ENCODE results near the gene ITGB1BP2.
"Not testable (repeated sequence)": the region's sequence is repeated elsewhere in the genome, so short reads cannot be mapped to it uniquely, and the experiment has no call there.

Gene ITGB1BP2

GRCh38 chrX:71301195-71301924 is at the start of gene ITGB1BP2:
Gene ITGB1BP2, plus strand, starts transcription at chrX:71301750. Its CDS starts 57 bp downstream, at chrX:71301807.
- DNase-seq: peak in 1 of 56 donors; percentile 0

GRCh38 chrX:71252221-71252620 is 49.3 kb upstream of the ITGB1BP2 start:
- DNase-seq: no peak

GRCh38 chrX:71253253-71254091 is 48.1 kb upstream of the ITGB1BP2 start:
- DNase-seq: peak in 26 of 56 donors; percentile 1 to 49 (median 6)

- DNase-seq: peak in 55 of 56 donors; percentile 5 to 88 (median 70)
Observed at GRCh38 chrX:71254092-71254963, 47.2 kb upstream of the ITGB1BP2 start, which contains the start of gene ZMYM3. Gene ZMYM3, minus strand, starts transcription at chrX:71254140. Its CDS starts 885 bp downstream, at chrX:71253255.

GRCh38 chrX:71256051-71256450 is 45.5 kb upstream of the ITGB1BP2 start:
- DNase-seq: no peak

GRCh38 chrX:71256856-71257255 is 44.7 kb upstream of the ITGB1BP2 start:
- DNase-seq: no peak

GRCh38 chrX:71268624-71269023 is 32.9 kb upstream of the ITGB1BP2 start:
- not testable (repeated sequence) for DNase-seq

- no peak for DNase-seq
Observed at GRCh38 chrX:71269801-71270395, 31.7 kb upstream of the ITGB1BP2 start.

GRCh38 chrX:71272313-71272712 is 29.2 kb upstream of the ITGB1BP2 start:
- DNase-seq: not testable (repeated sequence)

- DNase-seq: not testable (repeated sequence)
Observed at GRCh38 chrX:71281300-71281699, 20.2 kb upstream of the ITGB1BP2 start.

GRCh38 chrX:71282514-71283402 is 18.8 kb upstream of the ITGB1BP2 start:
- DNase-seq: peak in 9 of 56 donors; percentile 1 to 67 (median 19)

GRCh38 chrX:71283403-71284143 is 18.0 kb upstream of the ITGB1BP2 start, which contains the start of gene NONO:
Gene NONO, plus strand, starts transcription at chrX:71283635. Its CDS starts 7,003 bp downstream, at chrX:71290638.
- peak; percentile 15 to 92 (median 74) for DNase-seq

GRCh38 chrX:71285929-71286328 is 15.6 kb upstream of the ITGB1BP2 start:
- DNase-seq: no peak

- no peak for DNase-seq
Observed at GRCh38 chrX:71291381-71291780, 10.2 kb upstream of the ITGB1BP2 start.

- DNase-seq: no peak
Observed at GRCh38 chrX:71292669-71293365, 8.7 kb upstream of the ITGB1BP2 start.

GRCh38 chrX:71296806-71297205 is 4.7 kb upstream of the ITGB1BP2 start:
- DNase-seq: no peak

- DNase-seq: no peak
Observed at GRCh38 chrX:71298119-71298518, 3.4 kb upstream of the ITGB1BP2 start.

GRCh38 chrX:71300064-71300463 is 1.5 kb upstream of the ITGB1BP2 start:
- DNase-seq: not testable (repeated sequence)

Measured in amygdala (tissue), 56 donors.